ENCODE measurements around the gene GIMAP8. TPM values are rescaled to one million over a fixed set of nuclear protein-coding genes. Genes with fewer than 3 reads are reported as not detected.

Gene GIMAP8
- total RNA-seq, 1 donor from 2014 or later: 9.6 TPM

- Histone ChIP-seq H3K36me3 (no peaks in the 10 kb centered on the region), H3K27me3 (no peaks in the 10 kb centered on the region), H3K4me3 (no peak overlapping the region), H3K9me3 (peaks cover 4% of the 10 kb centered on the region), H3K27ac (no peak overlapping the region), H3K4me1 (no peaks in the 10 kb centered on the region)
- TF ChIP-seq, protein P1, sequence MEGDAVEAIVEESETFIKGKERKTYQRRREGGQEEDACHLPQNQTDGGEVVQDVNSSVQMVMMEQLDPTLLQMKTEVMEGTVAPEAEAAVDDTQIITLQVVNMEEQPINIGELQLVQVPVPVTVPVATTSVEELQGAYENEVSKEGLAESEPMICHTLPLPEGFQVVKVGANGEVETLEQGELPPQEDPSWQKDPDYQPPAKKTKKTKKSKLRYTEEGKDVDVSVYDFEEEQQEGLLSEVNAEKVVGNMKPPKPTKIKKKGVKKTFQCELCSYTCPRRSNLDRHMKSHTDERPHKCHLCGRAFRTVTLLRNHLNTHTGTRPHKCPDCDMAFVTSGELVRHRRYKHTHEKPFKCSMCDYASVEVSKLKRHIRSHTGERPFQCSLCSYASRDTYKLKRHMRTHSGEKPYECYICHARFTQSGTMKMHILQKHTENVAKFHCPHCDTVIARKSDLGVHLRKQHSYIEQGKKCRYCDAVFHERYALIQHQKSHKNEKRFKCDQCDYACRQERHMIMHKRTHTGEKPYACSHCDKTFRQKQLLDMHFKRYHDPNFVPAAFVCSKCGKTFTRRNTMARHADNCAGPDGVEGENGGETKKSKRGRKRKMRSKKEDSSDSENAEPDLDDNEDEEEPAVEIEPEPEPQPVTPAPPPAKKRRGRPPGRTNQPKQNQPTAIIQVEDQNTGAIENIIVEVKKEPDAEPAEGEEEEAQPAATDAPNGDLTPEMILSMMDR (IDR thresholded peaks at IDR 0.05): no peak
- no peak for TF ChIP-seq POLR2A (IDR thresholded peaks at IDR 0.05)
- no peak for TF ChIP-seq POLR2AphosphoS5 (IDR thresholded peaks at IDR 0.05; ENCODE audit: insufficient read depth in 1 of 2, low read depth in 1 of 2)
- intact Hi-C loops (cut with DNase I): no loop called here
- no peak for DNase-seq (ENCODE audit: extremely low spot score in 2 of 2)
These were observed 10.5 kb upstream of the GIMAP8 start for GRCh38 chr7:150439967-150440366.

GRCh38 chr7:150441524-150441923 is 8.9 kb upstream of the GIMAP8 start:
- no peaks in the 10 kb centered on the region for H3K27me3 ChIP-seq
- intact Hi-C loops (cut with DNase I): no loop called here

GRCh38 chr7:150442811-150443210 is 7.6 kb upstream of the GIMAP8 start:
- Histone ChIP-seq H3K9me3 (peaks cover 4% of the 10 kb centered on the region), H3K27me3 (no peaks in the 10 kb centered on the region), H3K27ac (no peak overlapping the region), H3K4me3 (no peak overlapping the region), H3K36me3 (no peaks in the 10 kb centered on the region), H3K4me1 (peaks cover 7% of the 10 kb centered on the region)
- intact Hi-C loops (cut with DNase I): no loop called here
- TF ChIP-seq POLR2AphosphoS5 (IDR thresholded peaks at IDR 0.05; ENCODE audit: insufficient read depth in 1 of 2, low read depth in 1 of 2) (no peak), POLR2A (IDR thresholded peaks at IDR 0.05) (no peak)
- TF ChIP-seq, protein P1 (IDR thresholded peaks at IDR 0.05): no peak
- DNase-seq (ENCODE audit: extremely low spot score in 2 of 2): no peak

More at GRCh38 chr7:150441524-150441923, 8.9 kb upstream of the GIMAP8 start:
- DNase-seq (ENCODE audit: extremely low spot score in 2 of 2): no peak
- Histone ChIP-seq H3K4me3 (no peak overlapping the region), H3K36me3 (no peaks in the 10 kb centered on the region), H3K27ac (no peak overlapping the region), H3K4me1 (peaks cover 4% of the 10 kb centered on the region), H3K9me3 (peaks cover 4% of the 10 kb centered on the region)
- TF ChIP-seq, protein P1 (IDR thresholded peaks at IDR 0.05): no peak
- TF ChIP-seq POLR2AphosphoS5 (IDR thresholded peaks at IDR 0.05; ENCODE audit: insufficient read depth in 1 of 2, low read depth in 1 of 2) (no peak), POLR2A (IDR thresholded peaks at IDR 0.05) (no peak)

- no peaks in the 10 kb centered on the region for H3K36me3 ChIP-seq
- intact Hi-C loops (cut with DNase I): no loop called here
- DNase-seq (ENCODE audit: extremely low spot score in 2 of 2): no peak
These were observed 6.5 kb upstream of the GIMAP8 start for GRCh38 chr7:150443793-150444540.

More at GRCh38 chr7:150443793-150444540, 6.5 kb upstream of the GIMAP8 start:
- peaks cover 4% of the 10 kb centered on the region for H3K9me3 ChIP-seq
- TF ChIP-seq POLR2AphosphoS5 (IDR thresholded peaks at IDR 0.05; ENCODE audit: insufficient read depth in 1 of 2, low read depth in 1 of 2) (no peak), POLR2A (IDR thresholded peaks at IDR 0.05) (no peak)
- TF ChIP-seq, protein P1 (IDR thresholded peaks at IDR 0.05): no peak
- peaks cover 11% of the 10 kb centered on the region for H3K4me1 ChIP-seq
- H3K27ac ChIP-seq: no peak overlapping the region
- no peaks in the 10 kb centered on the region for H3K27me3 ChIP-seq
- no peak overlapping the region for H3K4me3 ChIP-seq

All from vagina (tissue), 2 donors.